Endothelial cell (in vitro differentiated cells): Measurements from ENCODE around the gene ADORA3. TPM values are rescaled to one million over a fixed set of nuclear protein-coding genes. Genes with fewer than 3 reads are reported as not detected.

ENCODE experiments used
- DNase-seq: peaks from one replicate; pipeline ENCODE4 v3.0.0; 2021; ENCODE audit warnings: low spot score
- H3K27ac Mint-ChIP-seq: one replicate; pipeline ENCODE4 v1.8.0; 2021; ENCODE audit warnings: mixed read lengths, inconsistent platforms; ENCODE audit not compliant: unreplicated experiment
- H3K27me3 Mint-ChIP-seq: one replicate; pipeline ENCODE4 v1.8.0; 2021; ENCODE audit warnings: mild to moderate bottlenecking, moderate library complexity, mixed read lengths, inconsistent platforms; ENCODE audit not compliant: unreplicated experiment
- H3K36me3 Mint-ChIP-seq: one replicate; pipeline ENCODE4 v1.8.0; 2021; ENCODE audit warnings: mild to moderate bottlenecking, low read depth, mixed read lengths, inconsistent platforms; ENCODE audit not compliant: unreplicated experiment
- H3K4me1 Mint-ChIP-seq: one replicate; pipeline ENCODE4 v1.8.0; 2021; ENCODE audit warnings: mild to moderate bottlenecking, mixed read lengths, inconsistent platforms; ENCODE audit not compliant: unreplicated experiment
- H3K4me3 Mint-ChIP-seq: one replicate; pipeline ENCODE4 v1.8.0; 2021; ENCODE audit warnings: mild to moderate bottlenecking, mixed read lengths, inconsistent platforms; ENCODE audit not compliant: unreplicated experiment
- H3K9me3 Mint-ChIP-seq: one replicate; pipeline ENCODE4 v1.8.0; 2021; ENCODE audit warnings: mixed read lengths, inconsistent platforms; ENCODE audit not compliant: unreplicated experiment
- CTCF ChIP-seq: fragments of 200-600 bp; sonication (generic); IDR thresholded peaks from one replicate; pipeline ENCODE4 v1.5.0; 2021; ENCODE audit warnings: antibody characterized with exemption; ENCODE audit not compliant: unreplicated experiment
- total RNA-seq: library from RNA; stranded (reverse); fragmentation: NEBNext Ultra II Directional; extraction: Animal tissue kit (Norgen Biotek cat#: 25700); gene quantifications from one replicate; pipeline ENCODE4 v1.2.1, GENCODE V29; 2021; ENCODE audit not compliant: unreplicated experiment

The ADORA3 gene
- total RNA-seq, 1 donor from 2014 or later: 0.13 TPM

GRCh38 chr1:111468717-111469100 is 34.7 kb downstream of the ADORA3 start:
- Mint-ChIP-seq H3K27ac (no peak overlapping the region), H3K4me1 (no peaks in the 10 kb centered on the region), H3K4me3 (no peak overlapping the region), H3K27me3 (peaks cover 1% of the 10 kb centered on the region), H3K36me3 (no peaks in the 10 kb centered on the region), H3K9me3 (no peaks in the 10 kb centered on the region)
- no peak for DNase-seq
- TF ChIP-seq CTCF: no peak

GRCh38 chr1:111467865-111468716 is 35.3 kb downstream of the ADORA3 start:
- Mint-ChIP-seq H3K9me3 (no peaks in the 10 kb centered on the region), H3K27ac (no peak overlapping the region), H3K27me3 (peaks cover 1% of the 10 kb centered on the region), H3K4me3 (no peak overlapping the region), H3K36me3 (no peaks in the 10 kb centered on the region), H3K4me1 (no peaks in the 10 kb centered on the region)
- no peak for DNase-seq
- TF ChIP-seq CTCF: no peak

GRCh38 chr1:111466480-111466879 is 37.0 kb downstream of the ADORA3 start:
- no peak for DNase-seq
- Mint-ChIP-seq H3K27me3 (peaks cover 1% of the 10 kb centered on the region), H3K27ac (no peak overlapping the region), H3K4me1 (no peaks in the 10 kb centered on the region), H3K36me3 (no peaks in the 10 kb centered on the region), H3K4me3 (no peak overlapping the region), H3K9me3 (no peaks in the 10 kb centered on the region)
- TF ChIP-seq CTCF: no peak

GRCh38 chr1:111465754-111466153 is 37.7 kb downstream of the ADORA3 start:
- no peak overlapping the region for H3K27ac Mint-ChIP-seq
- H3K4me1 Mint-ChIP-seq: no peaks in the 10 kb centered on the region
- no peak for DNase-seq
- TF ChIP-seq CTCF: no peak
- H3K9me3 Mint-ChIP-seq: no peaks in the 10 kb centered on the region
- peaks cover 1% of the 10 kb centered on the region for H3K27me3 Mint-ChIP-seq
- H3K36me3 Mint-ChIP-seq: no peaks in the 10 kb centered on the region
- no peak overlapping the region for H3K4me3 Mint-ChIP-seq

GRCh38 chr1:111463029-111463683 is 40.3 kb downstream of the ADORA3 start:
- Mint-ChIP-seq H3K27ac (no peak overlapping the region), H3K9me3 (no peaks in the 10 kb centered on the region), H3K27me3 (peaks cover 1% of the 10 kb centered on the region), H3K4me3 (no peak overlapping the region), H3K4me1 (no peaks in the 10 kb centered on the region), H3K36me3 (peaks cover 7% of the 10 kb centered on the region)
- no peak for TF ChIP-seq CTCF
- DNase-seq: no peak
